Stimulated activated CD4-positive, alpha-beta T cell treated with anti-CD3 and anti-CD28 coated beads, Interleukin-15, amount 100 ng/mL, for 24 hours (primary cell): Measurements from ENCODE around the gene AGPS.
"Not testable (repeated sequence)": the region's sequence is repeated elsewhere in the genome, so short reads cannot be mapped to it uniquely, and the experiment has no call there.

Experiments
- DNase-seq: peaks from one replicate; pipeline ENCODE4 v3.0.0-alpha.2; 2020

The AGPS gene

GRCh38 chr2:177478029-177478428 is 85.5 kb downstream of the AGPS start:
- DNase-seq, result no peak

DNA sequence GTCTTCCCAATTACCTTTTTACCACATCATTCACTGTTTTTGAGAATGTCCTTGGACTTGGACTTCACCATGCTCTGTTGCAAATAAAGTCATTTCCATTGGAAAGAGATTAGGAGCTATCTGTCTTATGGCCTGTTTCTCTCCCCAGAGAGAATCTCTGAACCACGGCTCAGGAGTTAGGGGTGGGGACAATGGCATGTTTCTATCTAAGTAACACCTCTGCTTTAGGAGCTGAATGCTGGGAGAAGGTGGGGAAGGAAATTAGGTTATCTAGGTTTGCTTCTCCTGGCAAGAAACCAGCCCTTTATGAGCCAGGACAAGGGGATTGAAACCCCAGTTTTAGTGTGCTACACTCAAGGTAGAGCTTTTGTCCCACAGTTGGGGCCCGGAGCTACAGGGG is 86.3 kb downstream of the AGPS start:
- DNase-seq, result no peak

DNA sequence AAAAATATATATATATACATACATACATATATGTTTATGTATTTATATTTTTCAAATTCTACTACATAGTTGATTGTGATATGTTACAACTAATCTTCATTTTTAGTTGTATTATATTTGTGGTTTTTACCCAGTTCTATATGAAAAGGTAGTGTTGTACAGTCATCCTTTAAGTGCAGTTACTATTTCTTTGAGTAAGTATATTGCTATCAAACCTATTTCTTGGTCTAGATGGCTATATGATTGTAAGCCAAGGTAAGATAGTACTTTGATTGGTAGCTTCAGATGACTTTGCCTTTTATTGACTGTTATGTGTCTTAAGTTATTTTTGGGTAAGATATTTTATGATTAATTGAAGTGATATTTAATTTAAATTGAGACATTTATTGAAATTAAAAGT is 89.6 kb downstream of the AGPS start:
- DNase-seq, result no peak

DNA sequence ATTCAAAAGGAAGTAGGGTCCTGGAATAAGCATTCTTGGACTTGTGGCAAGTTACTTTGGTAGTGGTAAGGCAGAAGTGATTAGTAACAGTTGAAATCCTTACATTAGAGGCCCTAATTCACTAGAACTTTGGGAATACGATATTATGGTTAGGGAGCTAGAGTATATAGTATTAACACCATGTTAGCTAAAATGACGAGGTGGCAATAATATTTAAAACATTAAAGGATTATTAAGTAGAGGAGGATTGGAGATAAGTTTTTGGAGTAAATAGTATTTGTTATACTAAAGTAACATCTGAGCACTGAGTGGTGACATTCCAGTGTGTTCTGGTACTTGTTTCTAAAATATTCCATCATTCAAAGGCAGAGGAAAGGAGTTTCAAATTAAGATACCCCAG is 91.0 kb downstream of the AGPS start:
- DNase-seq, result no peak

DNA sequence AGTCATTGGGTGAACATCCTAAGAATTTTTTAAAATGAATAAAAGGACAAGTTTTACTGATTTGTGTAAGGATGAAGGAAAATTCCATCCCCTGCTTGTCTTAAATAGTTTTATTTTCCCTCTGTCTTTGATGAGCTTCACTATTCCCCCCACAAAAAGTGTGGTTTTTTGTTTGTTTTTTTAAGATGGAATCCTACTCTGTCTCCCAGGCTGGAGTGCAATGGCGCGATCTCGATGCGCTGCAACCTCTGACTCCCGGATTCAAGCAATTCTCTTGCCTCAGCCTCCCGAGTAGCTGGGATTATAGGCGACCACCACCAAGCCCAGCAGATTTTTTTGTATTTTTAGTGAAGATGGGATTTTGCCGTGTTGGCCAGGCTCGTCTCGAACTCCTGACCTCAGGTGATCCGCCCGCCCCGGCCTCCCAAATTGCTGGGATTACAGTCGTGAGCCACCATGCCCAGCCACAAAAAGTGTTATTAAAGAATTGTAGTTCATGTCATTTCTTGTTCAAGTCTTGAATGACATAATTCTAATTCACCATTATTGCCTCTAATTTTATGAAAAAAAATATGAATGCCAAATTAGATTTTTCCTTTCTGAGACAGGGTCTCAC is 91.7 kb downstream of the AGPS start:
- DNase-seq, result no peak

- DNase-seq, result not testable (repeated sequence)
These were observed 93.1 kb downstream of the AGPS start for GRCh38 chr2:177485657-177486056.

DNA sequence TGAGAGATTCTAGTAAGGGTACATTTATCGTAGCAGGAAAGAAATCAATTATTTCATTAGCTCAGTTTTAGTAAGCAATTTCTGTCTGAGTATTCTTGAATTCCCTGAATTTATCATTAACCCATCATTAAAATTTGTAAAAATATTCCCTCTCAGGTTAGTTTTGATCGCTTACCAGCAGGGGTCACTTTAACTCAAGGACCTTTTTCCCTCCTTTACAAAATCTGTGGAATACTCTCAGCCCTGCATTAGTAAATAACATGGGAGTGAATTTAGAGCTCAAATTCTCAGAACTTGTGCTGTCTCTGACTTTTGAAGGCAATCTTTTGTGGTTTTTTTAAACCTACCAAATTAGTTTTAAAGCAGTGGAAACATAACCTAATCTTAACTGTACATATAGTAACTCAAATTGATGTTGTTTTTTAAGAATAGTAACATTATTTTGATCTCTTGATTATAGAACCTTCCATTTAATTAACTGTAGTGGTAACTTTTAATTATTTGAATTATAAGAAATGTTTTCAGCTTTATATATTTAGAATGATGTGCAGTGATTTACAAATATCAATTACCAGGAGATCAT is 97.2 kb downstream of the AGPS start:
- no peak for DNase-seq

GRCh38 chr2:177495945-177496344 is 103.4 kb downstream of the AGPS start:
- no peak for DNase-seq

DNA sequence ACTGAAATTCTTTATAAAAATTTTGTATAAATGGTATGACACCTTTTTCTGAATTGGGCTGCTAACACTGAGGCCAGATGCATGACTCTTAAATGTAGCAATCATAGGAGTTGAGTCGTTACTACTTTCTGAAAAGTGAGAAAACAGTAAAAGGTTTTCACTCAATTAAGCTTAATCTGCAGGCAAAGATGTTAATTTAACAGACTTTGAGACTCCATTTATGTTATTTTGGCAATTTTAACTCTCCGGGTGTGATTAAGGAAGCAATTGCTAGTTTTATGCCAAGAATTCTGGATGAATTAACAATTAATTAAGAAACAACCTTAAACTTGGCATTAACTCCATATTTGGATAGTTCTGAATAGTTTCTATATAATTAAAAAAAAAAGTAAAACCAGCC is 104.3 kb downstream of the AGPS start:
- no peak for DNase-seq

DNA sequence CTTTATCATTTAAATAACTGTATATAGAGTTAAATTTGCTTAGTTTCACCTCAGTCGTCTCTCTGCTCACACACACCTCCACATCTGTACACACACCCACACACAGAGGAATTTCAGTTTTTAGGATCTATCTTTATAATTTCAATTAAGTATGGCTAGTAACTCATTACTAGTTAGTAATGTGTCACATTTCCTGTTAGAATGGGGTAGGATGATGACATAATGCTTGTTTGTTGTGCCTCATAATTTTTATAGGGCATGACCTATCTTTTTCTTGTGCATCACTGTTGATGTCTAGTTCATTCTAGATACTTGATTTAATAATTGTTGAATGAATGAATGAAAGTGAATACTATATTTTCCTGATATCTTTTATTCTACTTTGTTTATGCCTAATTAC is 108.6 kb downstream of the AGPS start:
- DNase-seq, result no peak

- no peak for DNase-seq
These were observed 113.9 kb downstream of the AGPS start for GRCh38 chr2:177506505-177506904.

DNA sequence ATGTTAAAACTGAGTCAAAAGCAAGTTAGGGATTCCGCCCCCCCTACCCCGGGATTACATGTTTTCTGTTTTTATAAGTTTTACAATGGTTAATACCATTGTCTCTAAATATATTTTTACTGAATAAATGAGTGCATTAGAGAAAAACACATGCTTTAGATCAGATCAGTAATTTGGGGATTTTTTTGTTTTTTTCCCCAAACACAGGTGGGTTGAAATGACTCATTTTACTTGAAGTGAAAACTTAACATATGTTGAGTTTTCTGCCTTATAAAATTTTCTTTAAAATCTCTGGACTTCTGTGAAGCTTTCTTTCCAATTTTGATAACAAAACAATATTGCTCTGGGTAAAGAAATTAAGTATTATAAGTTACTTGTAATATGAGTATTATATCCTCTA is 114.4 kb downstream of the AGPS start:
- no peak for DNase-seq

DNA sequence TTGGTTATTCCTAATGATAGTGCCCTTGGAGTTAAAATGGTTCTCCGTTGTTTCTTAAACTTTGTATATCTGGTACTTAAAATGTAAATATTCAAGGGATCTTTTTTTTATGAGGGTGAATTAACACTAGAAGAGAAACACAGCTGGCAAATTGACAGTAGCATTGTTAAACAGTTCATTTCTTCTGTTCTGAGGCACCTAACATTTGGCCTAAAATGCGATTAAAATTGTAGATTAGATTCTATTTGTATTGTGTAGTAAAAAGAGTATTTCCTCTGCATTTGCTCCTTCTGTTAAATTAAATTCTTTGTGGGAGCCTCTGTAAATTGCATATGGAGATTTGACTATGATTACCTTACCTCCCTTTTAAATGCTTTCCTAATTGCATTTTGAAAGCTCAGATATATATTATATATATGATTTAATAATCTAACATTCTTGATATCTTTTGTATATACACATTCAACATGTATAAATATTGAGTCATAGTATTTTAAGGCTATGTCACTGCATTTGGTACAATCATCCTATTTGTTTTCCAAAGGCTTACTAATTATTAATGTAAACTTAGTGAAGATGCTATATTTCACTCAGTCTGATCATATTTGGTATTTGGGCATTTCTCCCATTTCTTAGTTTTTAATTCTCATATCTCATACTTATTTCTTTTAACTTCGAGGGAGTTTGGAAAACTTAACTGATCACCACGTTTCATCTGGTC is 124.4 kb downstream of the AGPS start:
- DNase-seq, result no peak

DNA sequence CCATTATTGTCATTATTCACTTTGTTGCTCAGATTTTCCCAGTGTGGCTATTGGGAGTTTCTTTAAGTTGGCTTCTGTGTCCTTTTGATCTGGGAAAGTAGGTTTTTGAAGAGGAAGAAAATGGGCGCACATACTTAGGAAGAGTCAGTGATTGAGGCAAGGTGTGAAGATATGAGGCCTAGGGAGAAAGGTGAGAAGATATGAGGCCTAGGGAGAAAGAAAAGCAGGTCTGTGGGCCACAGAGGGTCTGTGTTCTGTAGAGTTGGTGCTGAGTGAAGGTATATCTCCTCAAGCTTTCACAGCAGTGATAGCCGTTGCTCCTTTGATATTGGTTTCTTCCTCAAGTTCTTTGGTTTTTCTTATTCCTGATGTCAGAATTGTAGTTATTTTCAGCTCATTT is 126.2 kb downstream of the AGPS start:
- DNase-seq, result no peak

GRCh38 chr2:177519534-177520115 is 127.1 kb downstream of the AGPS start:
- DNase-seq, result no peak

DNA sequence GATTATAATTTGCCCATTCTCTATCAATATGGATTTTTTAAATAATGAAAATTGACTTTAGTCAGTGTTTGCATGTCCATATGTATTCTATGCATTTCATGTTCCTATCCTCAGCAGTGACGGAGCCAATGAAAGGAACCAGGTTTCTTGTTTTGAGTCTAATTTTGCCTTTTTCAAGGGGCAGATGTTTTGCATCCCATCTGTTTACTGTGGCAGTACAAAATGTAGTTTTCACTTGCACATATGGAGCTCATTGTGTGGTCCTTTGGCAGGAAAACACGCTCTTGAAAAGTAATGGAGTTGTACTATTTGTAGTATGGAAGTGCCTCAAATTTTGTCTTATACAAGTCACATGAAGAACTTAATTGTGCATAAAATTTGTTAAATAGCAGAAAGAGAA is 127.8 kb downstream of the AGPS start:
- DNase-seq, result no peak

GRCh38 chr2:177523781-177524180 is 131.2 kb downstream of the AGPS start:
- DNase-seq, result no peak

- no peak for DNase-seq
These were observed 132.9 kb downstream of the AGPS start for GRCh38 chr2:177525351-177525924.

DNA sequence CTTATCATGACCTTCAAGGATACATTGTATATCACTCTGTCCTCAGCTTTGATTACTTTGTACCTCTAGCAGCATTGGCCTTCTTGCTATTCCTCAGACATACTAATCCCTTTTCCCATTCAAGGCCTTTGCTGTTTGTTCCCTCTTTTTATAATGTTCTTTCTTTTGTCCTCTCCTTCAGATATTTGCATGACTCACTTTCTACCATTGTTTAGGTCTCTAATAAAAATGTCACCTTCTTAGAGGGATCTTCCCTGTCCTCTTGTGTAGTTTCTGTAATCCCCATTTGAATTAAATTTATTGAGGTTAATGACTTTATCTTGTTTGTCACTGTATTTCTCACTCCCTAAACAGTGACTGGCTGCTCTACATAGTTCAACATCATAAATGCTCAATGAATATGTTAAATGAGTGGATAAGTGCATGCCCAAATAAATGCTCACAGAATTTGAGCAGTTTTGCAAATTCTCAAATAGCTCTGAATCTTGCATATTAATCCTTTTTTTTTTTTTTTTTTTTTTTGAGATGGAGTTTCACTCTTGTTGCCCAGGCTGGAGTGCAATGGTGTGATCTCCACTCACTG is 135.9 kb downstream of the AGPS start:
- no peak for DNase-seq

- no peak for DNase-seq
These were observed 136.6 kb downstream of the AGPS start for GRCh38 chr2:177529166-177529565.

DNA sequence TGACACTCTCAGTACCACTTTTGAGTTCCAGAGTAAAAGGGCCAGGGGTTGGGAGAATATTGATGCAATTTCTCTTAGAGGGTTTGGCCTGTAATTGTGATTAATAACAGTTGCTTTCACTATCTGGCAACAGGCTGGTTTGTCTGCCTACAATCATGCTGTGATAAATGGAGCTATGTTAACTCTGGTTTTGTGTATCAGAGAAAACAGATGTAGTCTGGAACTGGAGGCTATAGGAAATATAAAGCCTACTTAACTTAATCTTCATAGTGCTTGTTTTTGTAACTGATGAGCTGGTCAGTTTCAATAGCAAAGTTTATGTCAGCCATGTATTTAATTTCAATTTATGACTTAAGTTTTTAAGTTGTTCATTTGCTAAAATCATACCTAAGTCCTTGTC is 138.0 kb downstream of the AGPS start:
- no peak for DNase-seq

DNA sequence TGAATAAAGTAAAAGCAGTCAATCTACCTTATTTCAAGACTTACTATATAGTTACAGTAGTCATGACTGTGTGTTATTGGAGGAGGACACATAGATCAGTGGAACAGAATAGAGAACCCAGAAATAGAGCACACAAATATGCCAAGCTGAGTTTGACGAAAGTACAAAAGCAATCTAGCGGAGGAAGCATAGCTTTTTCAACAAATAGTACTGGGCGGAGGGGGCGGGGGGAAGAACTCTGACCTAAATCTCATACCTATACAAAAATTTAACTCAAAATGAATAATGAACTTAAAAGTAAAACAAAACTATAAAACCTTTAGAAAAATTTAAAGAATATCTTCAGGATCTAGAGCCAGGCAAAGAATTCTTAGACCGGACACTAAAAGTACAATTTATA is 139.1 kb downstream of the AGPS start:
- no peak for DNase-seq

DNA sequence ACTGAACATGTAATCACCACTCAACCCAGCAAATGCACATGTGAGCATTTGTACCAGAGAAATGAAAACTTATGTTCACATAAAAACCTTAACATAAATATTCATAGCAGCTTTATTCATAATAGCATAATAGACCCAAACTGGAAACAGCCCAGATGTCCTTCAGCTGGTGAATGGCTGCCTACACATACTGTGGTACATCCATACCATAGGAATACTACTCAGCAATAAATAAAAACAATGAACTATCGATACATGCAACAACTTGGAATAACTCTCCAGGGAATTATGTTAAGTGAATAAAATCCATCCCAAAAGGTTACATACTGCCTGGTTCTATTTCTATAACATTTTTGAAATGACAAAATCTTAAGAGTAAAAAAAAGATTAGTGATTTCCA is 140.0 kb downstream of the AGPS start:
- no peak for DNase-seq

DNA sequence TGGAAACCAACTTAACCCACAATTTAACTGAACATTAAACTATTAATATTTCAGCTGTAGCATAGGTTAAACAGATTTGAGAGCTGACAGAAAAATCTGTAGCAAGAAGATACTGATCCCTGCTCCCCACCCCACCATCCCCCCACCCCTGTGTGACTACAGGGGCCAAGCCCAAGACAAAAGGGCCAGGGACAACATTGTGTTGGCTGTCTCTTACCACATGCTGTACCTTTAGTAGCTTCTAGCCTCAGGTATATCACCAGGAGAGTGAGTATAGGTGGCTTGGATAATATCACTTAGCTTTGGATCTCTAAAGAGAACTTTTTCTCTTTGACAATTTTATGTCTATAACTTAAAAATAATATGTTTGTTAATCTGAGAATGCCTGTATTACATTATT is 140.7 kb downstream of the AGPS start:
- DNase-seq, result no peak
